Caki2 (cell line): Measurements from ENCODE around the gene CRTC2. TPM values are rescaled to one million over a fixed set of nuclear protein-coding genes. Genes with fewer than 3 reads are reported as not detected.

Source experiments
- DNase-seq: peaks from one replicate; pipeline ENCODE4 v3.0.0-alpha.2; 2015; ENCODE audit warnings: low read depth
- in situ Hi-C: cut with HindIII; loops from 2 replicates; pipeline ENCODE4 v1.10.0; 2016; ENCODE audit warnings: low sequenced_read_pairs, low pct_unique_long_range_greater_than_20kb, mixed read lengths
- total RNA-seq: library from RNA; depleted of rRNA; stranded (reverse); fragments of >200 nt; shearing (Covaris generic); gene quantifications from 2 replicates; pipeline ENCODE4 v1.2.3, GENCODE V29; 2014; ENCODE audit warnings: low replicate concordance

CRTC2 gene
- total RNA-seq, 1 experiment from 2014 or later = 2.2 TPM

DNA sequence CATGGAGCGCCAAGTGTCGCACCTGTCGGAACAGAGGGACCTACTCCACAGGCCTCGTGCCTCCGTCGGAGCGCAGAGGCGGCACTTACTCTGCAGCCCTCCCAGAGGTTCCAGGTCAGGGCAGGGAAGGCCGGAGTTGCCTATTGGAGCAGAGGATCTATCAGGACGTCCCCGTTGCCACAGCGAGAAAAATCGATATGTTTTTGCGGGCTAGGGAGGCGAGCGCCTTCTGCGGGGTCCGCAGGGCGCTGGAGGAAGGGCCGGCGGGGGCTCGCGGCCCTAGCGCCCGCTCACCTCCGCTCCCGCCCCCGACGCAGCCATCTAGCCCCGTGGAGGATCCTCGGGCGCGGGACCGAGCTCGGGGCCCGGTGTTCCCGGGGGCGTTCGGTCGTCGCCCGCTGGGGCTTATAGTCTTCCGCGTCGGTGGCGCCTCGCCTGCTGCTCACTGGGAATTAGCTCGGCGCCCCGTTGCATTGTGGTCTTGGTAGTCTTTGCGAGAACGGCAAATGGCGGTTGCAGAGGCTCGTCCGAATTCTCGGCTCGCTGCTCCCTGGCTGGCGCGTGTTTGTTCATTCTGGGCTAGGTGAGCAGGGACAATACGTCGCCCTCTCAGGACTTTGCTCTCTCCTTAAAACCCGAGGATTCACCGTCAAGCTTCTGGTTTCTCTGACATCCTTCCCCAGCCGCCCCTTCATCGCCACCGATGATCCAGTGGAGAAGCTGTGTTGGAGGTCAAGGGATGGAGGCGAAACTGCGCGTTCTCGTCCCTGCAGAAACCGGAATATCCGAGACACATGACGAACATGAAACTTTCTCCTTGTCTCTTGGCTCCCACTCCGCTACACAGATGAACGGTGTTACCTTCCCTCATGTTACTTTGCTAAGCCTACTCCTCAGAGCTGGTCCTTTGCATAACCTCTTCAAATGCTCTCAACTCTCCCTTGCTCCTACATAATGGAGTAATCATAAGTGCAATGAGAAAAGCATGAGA, 19.1 kb upstream of the CRTC2 start, which contains the start of gene JTB:
JTB (minus strand) TSS at position 425 of the 991 bp plus-strand sequence; CDS start at position 3, 422 bp downstream.
- DNase-seq = peak; percentile 71
- in situ Hi-C loops = no loop called here

GRCh38 chr1:153976819-153977249, 18.4 kb upstream of the CRTC2 start:
- in situ Hi-C loops = no loop called here
- no peak for DNase-seq

DNA sequence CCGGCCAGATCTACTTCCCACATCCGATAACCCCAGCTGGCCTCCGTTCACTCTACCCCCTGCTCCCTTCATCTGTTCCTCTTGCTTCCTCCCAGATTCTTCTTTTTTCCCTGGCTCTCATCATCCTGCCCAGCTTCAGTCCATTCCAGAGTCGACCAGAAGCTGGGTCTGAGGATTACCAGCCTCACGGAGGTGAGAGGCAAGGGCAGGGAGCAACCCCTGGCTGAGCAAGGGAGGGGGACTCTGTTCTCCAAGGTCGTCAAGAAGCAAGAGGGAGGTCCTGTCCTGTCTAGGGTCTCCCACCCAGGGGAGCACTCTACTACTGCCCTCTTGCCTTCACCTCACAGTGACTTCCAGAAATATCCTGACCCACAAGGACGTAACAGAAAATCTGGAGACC, 15.1 kb upstream of the CRTC2 start:
- DNase-seq = no peak
- in situ Hi-C loops = no loop called here

GRCh38 chr1:153973071-153973470, 14.7 kb upstream of the CRTC2 start:
- DNase-seq = no peak
- in situ Hi-C loops = no loop called here

DNA sequence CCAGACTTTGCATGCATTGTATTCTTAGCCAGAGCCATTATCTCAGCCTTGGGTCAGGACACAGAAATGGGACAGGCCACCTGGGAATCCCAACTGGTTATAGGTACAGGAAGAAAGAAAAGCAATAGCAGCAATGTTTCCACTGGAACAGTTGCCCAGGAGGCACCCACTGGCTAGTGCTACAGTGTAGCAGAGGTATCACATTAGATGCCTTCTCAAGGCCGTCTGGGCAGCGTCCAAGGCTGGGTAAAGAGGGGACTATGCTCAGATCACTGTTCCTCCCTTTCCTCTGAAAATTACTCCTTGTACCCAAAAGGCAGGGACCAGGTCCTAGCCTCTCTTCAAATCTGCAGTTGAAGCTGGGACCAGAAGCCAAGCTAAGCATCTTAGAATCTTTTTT, 11.9 kb upstream of the CRTC2 start:
- in situ Hi-C loops = no loop called here
- DNase-seq = no peak

DNA sequence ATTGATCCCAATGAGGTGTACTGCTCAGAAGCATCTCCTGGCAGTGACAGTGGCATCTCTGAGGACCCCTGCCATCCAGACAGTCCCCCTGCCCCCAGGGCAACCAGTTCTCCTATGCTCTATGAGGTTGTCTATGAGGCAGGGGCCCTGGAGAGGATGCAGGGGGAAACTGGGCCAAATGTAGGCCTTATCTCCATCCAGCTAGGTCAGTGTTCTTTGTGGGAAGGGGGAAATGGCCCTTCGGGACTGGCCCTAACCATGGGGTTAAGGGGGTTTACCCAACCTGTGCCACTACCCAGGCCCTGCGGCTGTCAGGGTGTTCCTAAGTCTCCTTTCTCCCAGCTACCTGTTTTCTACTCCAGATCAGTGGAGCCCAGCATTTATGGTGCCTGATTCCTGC, 10.6 kb upstream of the CRTC2 start:
- DNase-seq = no peak
- in situ Hi-C loops = no loop called here

DNA sequence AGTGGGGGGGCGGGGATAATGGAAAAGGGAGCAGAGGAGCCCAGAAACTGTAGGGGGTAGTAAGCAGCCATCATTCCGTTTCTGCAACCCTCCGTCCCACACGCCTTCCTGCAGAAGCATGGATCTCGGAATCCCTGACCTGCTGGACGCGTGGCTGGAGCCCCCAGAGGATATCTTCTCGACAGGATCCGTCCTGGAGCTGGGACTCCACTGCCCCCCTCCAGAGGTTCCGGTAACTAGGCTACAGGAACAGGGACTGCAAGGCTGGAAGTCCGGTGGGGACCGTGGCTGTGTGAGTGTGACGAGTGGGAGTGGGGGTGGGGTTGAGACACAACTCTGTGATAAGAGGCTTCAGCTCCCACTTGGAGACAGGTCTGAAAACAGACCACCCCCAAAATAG, 10.0 kb upstream of the CRTC2 start:
- in situ Hi-C loops = no loop called here
- DNase-seq = no peak

DNA sequence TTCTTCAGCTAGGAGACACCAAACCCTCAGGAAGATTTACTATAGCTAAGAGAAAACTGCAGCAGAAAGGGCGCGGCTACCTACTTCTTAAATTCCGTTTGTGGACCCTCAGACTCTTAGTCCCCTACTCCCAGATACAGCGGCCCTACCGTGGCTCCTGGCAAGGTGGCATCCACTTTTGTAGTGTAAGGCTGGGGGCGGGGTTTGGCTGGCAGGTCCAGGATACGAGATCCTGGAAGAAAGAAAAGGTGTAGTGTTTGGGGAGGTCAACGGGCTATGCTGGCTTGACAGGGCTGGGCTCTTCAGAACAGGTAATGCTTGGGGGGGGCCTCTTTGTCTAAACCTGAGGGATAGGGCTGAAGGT, 9.6 kb upstream of the CRTC2 start:
- in situ Hi-C loops = no loop called here
- DNase-seq = no peak

GRCh38 chr1:153967107-153967999, 8.9 kb upstream of the CRTC2 start, which contains the start of gene CREB3L4:
Gene CREB3L4 (plus strand): TSS chr1:153967902. CDS start chr1:153968526, 624 bp downstream.
- peak; percentile 97 for DNase-seq
- in situ Hi-C loops = no loop called here

- no peak for DNase-seq
Observed at GRCh38 chr1:153963850-153964331, 5.5 kb upstream of the CRTC2 start.

GRCh38 chr1:153963030-153963849, 4.8 kb upstream of the CRTC2 start, which contains the start of gene SLC39A1:
Gene SLC39A1 (minus strand): TSS chr1:153963537. CDS start chr1:153962715, 822 bp downstream.
- in situ Hi-C loops = no loop called here
- peak; percentile 96 for DNase-seq

More at GRCh38 chr1:153963850-153964331, 5.5 kb upstream of the CRTC2 start:
- in situ Hi-C loops = no loop called here

GRCh38 chr1:153962088-153963029, 3.9 kb upstream of the CRTC2 start:
- DNase-seq = peak; percentile 55
- in situ Hi-C loops = no loop called here

DNA sequence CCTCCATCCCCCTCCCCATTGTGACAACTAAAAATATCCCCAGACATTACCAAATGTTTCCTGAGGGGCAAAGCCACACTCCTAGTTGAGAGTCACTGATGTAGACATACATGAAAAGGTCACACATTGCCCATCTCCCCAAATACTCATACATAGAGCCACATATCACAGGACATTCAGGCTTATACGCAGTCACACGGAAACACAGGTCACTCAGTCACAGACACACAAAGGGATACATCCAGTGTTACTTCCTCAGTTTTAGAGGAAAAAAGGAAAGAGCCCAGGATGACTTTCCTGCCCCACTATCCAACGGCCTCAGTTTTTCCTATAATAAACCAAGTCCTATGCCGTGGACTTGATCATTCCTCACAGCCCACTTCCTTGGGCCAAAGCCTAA, 3.0 kb upstream of the CRTC2 start:
- in situ Hi-C loops = no loop called here
- no peak for DNase-seq

GRCh38 chr1:153960206-153960605, 1.8 kb upstream of the CRTC2 start:
- in situ Hi-C loops = no loop called here
- DNase-seq = no peak

- in situ Hi-C loops = no loop called here
- DNase-seq = no peak
Observed at GRCh38 chr1:153959454-153959853, 1.0 kb upstream of the CRTC2 start.

- in situ Hi-C loops = no loop called here
- no peak for DNase-seq
Observed at GRCh38 chr1:153958961-153959260, 499 bp upstream of the CRTC2 start.

- no peak for DNase-seq
- in situ Hi-C loops = no loop called here
Observed at GRCh38 chr1:153957744-153958110, 685 bp downstream of the CRTC2 start.
